ENCODE data around the gene PSMA5.
"Not testable (repeated sequence)": the region's sequence is repeated elsewhere in the genome, so short reads cannot be mapped to it uniquely, and the experiment has no call there.

PSMA5 gene

DNA sequence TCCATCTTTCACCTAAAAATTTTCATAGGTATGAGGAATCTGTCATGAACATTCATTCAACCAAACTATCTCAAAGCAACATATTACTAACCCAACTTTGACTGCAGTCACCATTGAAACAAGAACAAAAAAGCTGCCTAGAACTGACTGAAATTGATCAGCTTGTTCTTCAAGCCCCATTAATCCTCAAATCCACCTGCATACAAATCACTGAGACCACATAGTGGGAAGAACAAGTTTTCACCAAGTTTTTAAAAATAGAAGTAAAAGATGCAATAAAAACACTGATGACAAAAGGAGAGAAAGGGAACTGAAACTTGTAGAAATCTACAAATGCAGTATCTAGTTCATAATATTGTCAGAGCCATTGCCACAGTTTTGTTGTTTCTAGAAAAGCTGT, 34.6 kb downstream of the PSMA5 start:
- DNase-seq, result no peak

DNA sequence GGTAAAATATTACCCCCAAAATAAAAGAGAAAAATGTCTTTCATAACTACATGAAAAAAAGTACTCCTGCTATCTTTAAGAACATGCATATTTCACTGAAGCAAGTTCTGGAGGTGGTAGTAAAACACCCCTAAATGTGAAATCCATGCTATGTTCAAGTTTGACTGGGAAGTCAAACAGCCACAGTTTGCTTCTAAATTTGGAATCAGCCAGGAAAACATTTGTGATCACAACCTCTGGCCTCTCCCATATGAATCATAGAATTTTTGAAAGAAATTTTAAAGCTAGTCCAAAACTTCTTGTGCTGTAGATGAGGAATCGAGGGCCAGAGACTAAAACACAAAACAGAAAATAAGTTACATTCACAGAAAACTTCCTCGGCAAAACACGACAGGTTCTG, 35.1 kb downstream of the PSMA5 start:
- DNase-seq, result no peak

DNA sequence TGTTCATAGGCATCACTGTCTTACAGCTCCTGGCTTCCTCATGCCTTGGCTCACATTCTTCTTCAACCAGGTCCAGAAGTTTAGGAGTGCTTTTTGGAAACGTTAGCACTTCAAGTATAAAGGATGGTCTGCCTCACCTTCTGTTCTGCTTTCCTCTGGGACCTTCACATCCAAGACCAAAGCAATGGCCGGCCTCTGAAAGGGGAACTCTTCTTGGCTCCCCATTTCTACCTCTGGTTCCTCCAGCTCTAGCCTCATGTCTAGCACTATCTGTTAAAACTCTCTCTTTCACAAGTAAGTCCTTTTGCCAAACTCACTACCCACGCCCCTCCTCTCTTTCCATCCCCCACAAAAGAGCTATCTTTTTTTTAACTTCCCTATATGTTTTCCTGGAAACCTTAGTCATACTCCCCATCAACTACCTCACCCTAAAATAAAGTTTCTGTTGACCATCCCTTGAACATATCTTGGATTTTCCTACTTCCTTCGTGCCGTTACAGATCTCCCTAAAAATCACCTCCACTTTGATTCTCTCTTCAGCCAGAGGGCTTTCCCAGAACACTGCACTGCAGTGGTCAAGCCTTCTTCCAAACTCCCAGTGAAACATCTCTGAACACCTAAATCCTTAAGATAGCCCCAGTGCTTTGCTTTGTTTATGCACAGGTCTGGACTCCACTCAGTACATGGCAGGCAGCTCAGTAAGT, 36.5 kb downstream of the PSMA5 start:
- DNase-seq, result no peak

GRCh38 chr1:109388884-109389637, 37.2 kb downstream of the PSMA5 start:
- DNase-seq, result no peak

DNA sequence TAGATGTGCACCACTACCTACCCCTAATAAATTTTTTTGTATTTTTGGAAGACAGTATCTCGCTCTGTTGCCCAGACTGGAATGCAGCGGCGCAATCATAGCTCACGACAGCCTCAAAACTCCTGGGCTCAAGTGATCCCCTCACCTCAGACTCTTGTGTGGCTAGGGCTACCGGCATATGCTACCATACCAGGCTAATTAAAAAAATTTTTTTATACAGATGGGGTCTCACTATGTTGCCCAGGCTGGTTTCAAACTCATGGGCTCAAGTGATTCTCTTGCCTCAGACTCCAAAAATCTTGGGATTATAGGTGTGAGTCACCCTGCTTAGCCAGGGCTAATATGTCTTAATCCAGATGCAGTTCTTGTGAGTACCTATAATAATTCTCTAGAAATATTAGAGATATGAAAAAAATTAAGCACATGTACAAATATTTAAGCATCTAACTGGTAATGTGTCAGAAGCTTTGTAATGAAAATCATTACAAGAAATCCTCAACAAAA, 38.0 kb downstream of the PSMA5 start:
- no peak for DNase-seq

GRCh38 chr1:109386054-109386717, 40.1 kb downstream of the PSMA5 start:
- no peak for DNase-seq

- DNase-seq, result no peak
Measured at GRCh38 chr1:109385417-109385816, 40.8 kb downstream of the PSMA5 start.

GRCh38 chr1:109383854-109384253, 42.4 kb downstream of the PSMA5 start:
- DNase-seq, result no peak

DNA sequence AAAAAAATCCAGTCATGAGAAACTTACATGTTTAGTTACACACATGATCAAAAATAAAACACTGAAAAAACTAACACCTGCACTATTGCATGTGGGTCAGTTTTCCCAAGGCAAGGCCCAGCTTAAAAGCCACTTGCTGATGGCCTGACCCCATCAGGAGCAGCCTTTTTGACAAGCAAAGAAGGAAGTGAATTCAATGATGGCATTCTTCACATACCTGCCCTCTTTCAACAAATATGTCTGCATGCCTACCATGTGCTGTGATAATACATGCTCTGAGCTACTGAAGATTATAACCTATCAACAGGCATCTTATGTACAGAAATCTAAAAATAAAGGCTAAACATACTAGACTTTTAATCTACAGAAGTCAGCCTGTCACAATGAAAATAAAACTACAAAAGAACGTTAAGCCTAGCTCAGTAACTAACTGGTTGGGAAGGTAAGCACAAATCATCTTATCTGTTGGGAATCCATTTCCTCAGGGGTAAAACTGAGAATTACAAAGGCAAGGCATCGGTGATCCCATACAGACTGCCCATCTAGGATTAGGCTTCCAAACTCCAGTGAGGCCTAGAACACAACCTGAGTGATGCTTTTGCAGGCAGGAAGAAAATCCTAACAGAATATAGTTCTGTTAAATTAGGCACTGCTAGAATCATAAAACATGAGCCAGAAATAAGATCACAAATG, 43.0 kb downstream of the PSMA5 start:
- DNase-seq, result no peak

GRCh38 chr1:109381573-109381972, 44.7 kb downstream of the PSMA5 start:
- no peak for DNase-seq

GRCh38 chr1:109379907-109380306, 46.3 kb downstream of the PSMA5 start:
- DNase-seq, result no peak

DNA sequence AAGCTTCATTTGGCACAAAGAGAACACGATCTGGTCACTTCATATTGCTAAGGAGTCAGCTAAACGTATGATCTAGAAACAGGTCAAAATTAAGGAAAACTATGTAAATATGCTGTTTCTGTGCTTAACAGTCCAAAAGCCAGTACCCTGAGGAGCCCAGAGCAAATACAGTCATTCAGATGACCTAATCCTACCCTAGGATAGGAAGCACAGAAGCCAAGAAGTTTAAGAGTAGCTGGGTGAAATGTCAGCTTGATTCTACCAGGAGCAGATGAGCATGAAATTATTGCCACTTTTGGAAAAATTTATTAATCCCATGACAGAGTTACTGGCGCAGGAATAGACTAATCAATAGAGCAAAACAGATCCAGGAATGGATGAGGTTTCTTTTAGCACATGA, 46.8 kb downstream of the PSMA5 start:
- DNase-seq, result no peak

DNA sequence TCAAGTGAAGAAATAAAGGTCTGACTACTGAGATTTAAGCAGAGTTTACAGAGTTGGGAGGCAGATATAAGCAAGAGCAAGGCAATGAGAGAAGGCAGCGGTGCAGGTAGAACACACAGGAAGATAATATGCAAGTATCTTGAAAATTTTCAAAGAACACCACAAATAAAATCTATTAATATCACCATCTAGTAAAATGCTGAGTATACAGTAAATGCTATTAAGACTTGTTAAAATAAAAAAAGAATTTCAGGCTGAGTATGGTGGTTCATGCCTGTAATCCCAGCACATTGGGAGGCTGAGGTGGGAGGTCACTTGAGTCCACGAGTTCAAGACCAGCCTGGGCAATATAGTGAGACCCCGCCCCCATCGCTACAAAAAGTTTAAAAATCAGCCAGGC, 48.5 kb downstream of the PSMA5 start:
- DNase-seq, result no peak

- not testable (repeated sequence) for DNase-seq
Measured at GRCh38 chr1:109373696-109374095, 52.6 kb downstream of the PSMA5 start.

DNA sequence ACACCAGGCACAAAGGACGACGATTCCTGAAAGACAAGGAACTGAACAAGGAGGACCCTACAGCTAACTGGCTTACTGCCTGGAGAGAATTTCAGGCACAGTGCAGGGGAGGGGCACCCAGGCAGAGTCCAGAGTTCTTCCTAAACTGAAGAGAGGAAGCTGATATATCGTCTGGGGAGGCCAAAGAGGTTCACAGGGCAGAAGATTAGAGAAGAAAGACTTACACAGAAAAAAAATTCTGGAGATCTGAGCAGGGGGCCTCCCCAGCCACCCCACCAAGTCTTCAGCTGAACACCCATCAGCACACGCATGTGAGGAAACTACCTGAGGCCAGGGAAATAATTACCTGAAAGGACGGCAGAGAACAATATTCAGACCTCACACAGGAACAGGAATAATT, 53.1 kb downstream of the PSMA5 start:
- no peak for DNase-seq

GRCh38 chr1:109372281-109372680, 54.0 kb downstream of the PSMA5 start:
- DNase-seq, result no peak

GRCh38 chr1:109371341-109371739, 54.9 kb downstream of the PSMA5 start:
- DNase-seq, result no peak

DNA sequence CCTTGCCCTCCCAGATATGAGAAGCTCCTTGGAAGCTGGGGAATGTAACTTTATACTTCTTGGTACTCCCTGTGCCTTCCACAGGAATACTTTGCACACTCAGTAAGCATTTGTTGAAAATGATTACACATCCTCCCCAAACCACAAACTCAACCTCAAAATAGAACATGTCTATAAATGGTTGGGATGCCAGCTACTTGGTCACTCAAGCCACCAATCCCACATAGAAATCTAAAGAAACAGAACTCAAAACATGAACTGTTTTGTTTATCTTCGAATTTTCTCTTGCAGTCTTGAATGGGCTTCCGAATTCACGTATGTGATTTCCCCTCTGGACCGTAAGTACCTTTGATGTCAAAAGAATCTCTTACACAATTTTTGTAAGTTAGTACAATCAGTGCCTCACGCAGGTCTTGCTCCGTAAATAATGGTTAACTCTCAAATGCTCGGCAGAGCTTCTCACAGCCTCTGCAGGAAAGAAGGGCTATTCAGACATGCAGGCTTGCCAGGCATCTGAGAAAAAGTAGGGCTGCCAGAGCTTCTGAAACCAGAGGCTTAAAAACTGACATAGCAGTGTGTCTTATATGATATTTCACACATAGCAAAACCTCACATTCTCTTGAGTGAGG, 55.4 kb downstream of the PSMA5 start:
- no peak for DNase-seq

- no peak for DNase-seq
Measured at GRCh38 chr1:109369167-109369746, 57.0 kb downstream of the PSMA5 start.

DNA sequence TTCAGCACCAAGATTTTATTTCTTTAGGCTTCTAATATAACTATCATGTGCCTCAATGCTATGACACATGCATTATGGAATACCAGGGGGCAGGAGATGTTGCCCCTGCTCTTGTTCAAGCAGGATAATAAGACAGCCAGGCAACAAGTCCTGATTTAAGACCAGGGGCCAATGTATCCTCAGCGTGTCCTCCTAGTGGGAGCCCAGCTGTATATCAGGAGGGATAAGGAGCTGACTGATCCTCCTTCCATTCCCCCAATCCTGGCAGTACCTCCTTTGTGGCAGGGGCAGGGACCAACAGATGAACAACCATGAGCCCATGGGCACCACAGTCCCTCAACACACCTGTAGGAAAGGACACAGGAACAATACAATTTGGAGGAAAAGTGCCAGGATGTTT, 57.8 kb downstream of the PSMA5 start:
- DNase-seq, result no peak

- DNase-seq, result no peak
Measured at GRCh38 chr1:109367626-109368025, 58.6 kb downstream of the PSMA5 start.

DNA sequence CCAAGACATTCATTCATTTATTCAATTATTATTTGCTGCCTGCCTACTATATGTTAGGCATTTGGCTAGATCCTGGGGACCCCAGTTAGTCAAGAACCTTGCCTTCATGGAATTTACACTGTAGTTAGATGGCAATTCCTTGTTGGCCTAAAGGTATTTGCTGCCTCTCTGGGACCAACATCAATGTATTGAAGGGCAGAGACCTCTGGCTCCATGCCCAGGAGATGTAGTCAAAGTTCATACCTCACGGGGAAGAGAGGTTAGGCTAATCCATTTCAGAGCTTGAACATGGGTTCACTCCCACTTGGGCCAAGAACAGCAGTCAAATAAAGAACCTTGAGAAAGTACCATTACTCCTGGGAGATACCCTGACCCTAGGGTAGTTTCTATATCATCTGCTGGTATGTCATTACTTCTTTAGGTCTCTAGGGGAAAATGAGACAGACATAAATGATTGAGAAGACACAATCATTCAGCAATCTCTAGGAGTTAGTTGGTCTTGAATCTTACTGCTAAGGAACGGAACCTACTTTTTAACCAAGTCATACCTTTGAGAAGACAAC, 60.5 kb downstream of the PSMA5 start:
- DNase-seq, result no peak

All from NCI-H526 (cell line).